Calu3 (cell line): ENCODE data around the gene SOS1. TPM values are rescaled to one million over a fixed set of nuclear protein-coding genes. Genes with fewer than 3 reads are reported as not detected.

Experiments
- BruUV-seq: library from RNA; stranded (reverse); fragments of 400-500 nt; replicated peaks from 2 replicates; lab custom pipeline; 2021; lab: Mats Ljungman, UMichigan
- CTCF ChIA-PET: fragments of 300-600 bp; sonication (Branson Sonifier 250); formaldehyde crosslinking; loops from one replicate; lab custom pipeline; 2022; ENCODE audit warnings: antibody characterized with exemption; lab: Charles Lee
- DNase-seq: peaks from one replicate; pipeline ENCODE4 v3.0.0; 2022
- H3K27ac Mint-ChIP-seq: one replicate; pipeline ENCODE4 v1.8.0; 2022; ENCODE audit warnings: mixed read lengths; ENCODE audit not compliant: unreplicated experiment
- H3K27me3 Mint-ChIP-seq: one replicate; pipeline ENCODE4 v1.8.0; 2022; ENCODE audit warnings: mixed read lengths; ENCODE audit not compliant: unreplicated experiment
- H3K36me3 Mint-ChIP-seq: one replicate; pipeline ENCODE4 v1.8.0; 2022; ENCODE audit warnings: mild to moderate bottlenecking, moderate library complexity, mixed read lengths; ENCODE audit not compliant: insufficient read depth, unreplicated experiment
- H3K4me1 Mint-ChIP-seq: one replicate; pipeline ENCODE4 v1.8.0; 2022; ENCODE audit warnings: mild to moderate bottlenecking, low read depth, mixed read lengths; ENCODE audit not compliant: unreplicated experiment
- H3K4me3 Mint-ChIP-seq: one replicate; pipeline ENCODE4 v1.8.0; 2022; ENCODE audit warnings: mild to moderate bottlenecking, low read depth, moderate library complexity, mixed read lengths; ENCODE audit not compliant: unreplicated experiment
- H3K9me3 Mint-ChIP-seq: one replicate; pipeline ENCODE4 v1.8.0; 2022; ENCODE audit warnings: low read depth, mixed read lengths; ENCODE audit not compliant: unreplicated experiment
- CTCF ChIP-seq: fragments of 200-600 bp; IDR thresholded peaks from one replicate; pipeline ENCODE4 v1.8.0; 2022; ENCODE audit warnings: antibody characterized with exemption; ENCODE audit not compliant: unreplicated experiment
- intact Hi-C: fragments of 100-400 bp; cut with micrococcal nuclease; formaldehyde crosslinking; loops from one replicate; pipeline ENCODE4 v1.10.0; 2022; ENCODE audit not compliant: unreplicated experiment
- total RNA-seq: library from RNA; stranded (reverse); gene quantifications from 2 replicates; pipeline ENCODE4 v1.2.3, GENCODE V29; 2022

Gene SOS1
- total RNA-seq, 1 experiment from 2014 or later, result 40.0 TPM

- TF ChIP-seq CTCF, result no peak
- Mint-ChIP-seq H3K4me1 (peaks cover 18% of the 10 kb centered on the region), H3K27ac (no peak overlapping the region), H3K27me3 (no peaks in the 10 kb centered on the region), H3K4me3 (no peak overlapping the region), H3K36me3 (peaks cover 5% of the 10 kb centered on the region), H3K9me3 (no peaks in the 10 kb centered on the region)
- no peak for DNase-seq
- intact Hi-C loops, result no loop called here
- no TSS peak for BruUV-seq
- CTCF ChIA-PET, result no interaction called here
Observed at GRCh38 chr2:39099870-39100728, 20.8 kb downstream of the SOS1 start.

GRCh38 chr2:39099310-39099869 is 21.5 kb downstream of the SOS1 start:
- no peak for DNase-seq
- peaks cover 5% of the 10 kb centered on the region for H3K36me3 Mint-ChIP-seq
- H3K27ac Mint-ChIP-seq, result no peak overlapping the region
- H3K4me1 Mint-ChIP-seq, result peaks cover 21% of the 10 kb centered on the region
- H3K27me3 Mint-ChIP-seq, result no peaks in the 10 kb centered on the region
- CTCF ChIA-PET, result no interaction called here
- TF ChIP-seq CTCF, result no peak
- intact Hi-C loops, result no loop called here
- H3K9me3 Mint-ChIP-seq, result no peaks in the 10 kb centered on the region
- no peak overlapping the region for H3K4me3 Mint-ChIP-seq
- no TSS peak for BruUV-seq

GRCh38 chr2:39095624-39096023 is 25.2 kb downstream of the SOS1 start:
- peaks cover 25% of the 10 kb centered on the region for H3K4me1 Mint-ChIP-seq
- CTCF ChIA-PET, result no interaction called here
- no peak for DNase-seq
- no peak overlapping the region for H3K27ac Mint-ChIP-seq
- intact Hi-C loops, result no loop called here
- no peak overlapping the region for H3K4me3 Mint-ChIP-seq
- no TSS peak for BruUV-seq
- TF ChIP-seq CTCF, result no peak
- H3K9me3 Mint-ChIP-seq, result no peaks in the 10 kb centered on the region
- no peaks in the 10 kb centered on the region for H3K36me3 Mint-ChIP-seq
- no peaks in the 10 kb centered on the region for H3K27me3 Mint-ChIP-seq

GRCh38 chr2:39094717-39095363 is 26.0 kb downstream of the SOS1 start:
- BruUV-seq, result no TSS peak
- Mint-ChIP-seq H3K27me3 (no peaks in the 10 kb centered on the region), H3K9me3 (no peaks in the 10 kb centered on the region), H3K27ac (no peak overlapping the region), H3K4me1 (peaks cover 18% of the 10 kb centered on the region), H3K36me3 (no peaks in the 10 kb centered on the region), H3K4me3 (no peak overlapping the region)
- CTCF ChIA-PET, result interaction anchor here (0.6 to 0.9 kb wide), 2 partner anchors 32 to 219 kb away, joined by 3 read pairs; partner anchors contain the start of genes DHX57 and MORN2
- intact Hi-C loops, result no loop called here
- no peak for DNase-seq
- TF ChIP-seq CTCF, result no peak
